A673 (cell line): ENCODE results near the gene SPAG8.

Experiments
- CTCF ChIP-seq: fragments of 300-800, 200-600 bp; sonication (generic); conservative IDR thresholded peaks from 2 replicates; pipeline ENCODE4 v1.5.1; 2017; ENCODE audit warnings: low read depth, mild to moderate bottlenecking, antibody characterized with exemption, low read length, moderate library complexity, mixed read lengths
- EZH2 ChIP-seq: fragments of 200-600 bp; sonication (generic); IDR thresholded peaks from 2 replicates; pipeline ENCODE4 v1.6.1; 2017; ENCODE audit warnings: borderline replicate concordance, low read depth, mild to moderate bottlenecking, mixed read lengths, antibody characterized with exemption, low read length; ENCODE audit not compliant: poor library complexity, severe bottlenecking

GRCh38 chr9:35792826-35793225, 19.2 kb downstream of the SPAG8 start:
- TF ChIP-seq CTCF (no peak), EZH2 (no peak)
